ENCODE measurements around the gene CPLX3. TPM values are rescaled to one million over a fixed set of nuclear protein-coding genes. Genes with fewer than 3 reads are reported as not detected.

The CPLX3 gene
- total RNA-seq, 4 donors from 2014 or later = not detected

DNA sequence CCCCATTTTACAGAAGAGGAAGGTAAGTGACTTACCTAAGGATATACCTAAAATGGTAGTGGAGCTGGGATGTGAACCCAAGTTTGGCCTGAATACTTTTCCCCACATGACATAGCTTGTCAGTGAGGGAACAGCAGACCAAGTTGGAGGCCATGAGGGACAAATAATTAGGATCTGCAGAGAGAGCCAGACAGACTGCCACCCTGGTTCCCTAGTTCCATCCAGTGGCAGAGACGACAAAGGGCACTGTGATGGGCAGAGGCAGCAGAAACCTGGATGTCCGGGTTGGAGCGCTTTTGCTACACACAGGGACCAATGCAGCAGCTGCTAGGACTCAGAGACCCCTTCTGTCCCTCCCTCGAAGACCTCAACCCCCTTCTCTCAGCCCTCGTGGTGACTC is 1.2 kb downstream of the CPLX3 start:
- in situ Hi-C loops (cut with MboI; ENCODE audit: low pct_ligation_motif_present in 1 of 4, low pct_unique_long_range_greater_than_20kb in 1 of 4, low sequenced_read_pairs in 3 of 4) = no loop called here
- 63% methylated on average over 5 of the region's 5 CpGs; no CpG with 5 or more reads in 1 of the 2 donors for WGBS, 2 donors (ENCODE audit: low coverage in 1 of 2)
- intact Hi-C loops (cut with DNase I; ENCODE audit: low total_unique reads) = no loop called here
- Histone ChIP-seq H3K27me3 (peaks cover 33% of the 10 kb centered on the region), H3K4me3 (no peak overlapping the region), H3K9me3 (no peaks in the 10 kb centered on the region), H3K36me3 (no peaks in the 10 kb centered on the region), H3K4me1 (peaks cover 4 to 23% (median 16%) of the 10 kb centered on the region in 4 donors), H3K27ac (no peak overlapping the region)
- TF ChIP-seq EP300 (IDR thresholded peaks at IDR 0.05; ENCODE audit: low read depth) (no peak), POLR2AphosphoS5 (IDR thresholded peaks at IDR 0.05) (no peak), POLR2A (IDR thresholded peaks at IDR 0.05) (no peak)
- TF ChIP-seq, protein P1, sequence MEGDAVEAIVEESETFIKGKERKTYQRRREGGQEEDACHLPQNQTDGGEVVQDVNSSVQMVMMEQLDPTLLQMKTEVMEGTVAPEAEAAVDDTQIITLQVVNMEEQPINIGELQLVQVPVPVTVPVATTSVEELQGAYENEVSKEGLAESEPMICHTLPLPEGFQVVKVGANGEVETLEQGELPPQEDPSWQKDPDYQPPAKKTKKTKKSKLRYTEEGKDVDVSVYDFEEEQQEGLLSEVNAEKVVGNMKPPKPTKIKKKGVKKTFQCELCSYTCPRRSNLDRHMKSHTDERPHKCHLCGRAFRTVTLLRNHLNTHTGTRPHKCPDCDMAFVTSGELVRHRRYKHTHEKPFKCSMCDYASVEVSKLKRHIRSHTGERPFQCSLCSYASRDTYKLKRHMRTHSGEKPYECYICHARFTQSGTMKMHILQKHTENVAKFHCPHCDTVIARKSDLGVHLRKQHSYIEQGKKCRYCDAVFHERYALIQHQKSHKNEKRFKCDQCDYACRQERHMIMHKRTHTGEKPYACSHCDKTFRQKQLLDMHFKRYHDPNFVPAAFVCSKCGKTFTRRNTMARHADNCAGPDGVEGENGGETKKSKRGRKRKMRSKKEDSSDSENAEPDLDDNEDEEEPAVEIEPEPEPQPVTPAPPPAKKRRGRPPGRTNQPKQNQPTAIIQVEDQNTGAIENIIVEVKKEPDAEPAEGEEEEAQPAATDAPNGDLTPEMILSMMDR (IDR thresholded peaks at IDR 0.05) = no peak
- no peak for DNase-seq

DNA sequence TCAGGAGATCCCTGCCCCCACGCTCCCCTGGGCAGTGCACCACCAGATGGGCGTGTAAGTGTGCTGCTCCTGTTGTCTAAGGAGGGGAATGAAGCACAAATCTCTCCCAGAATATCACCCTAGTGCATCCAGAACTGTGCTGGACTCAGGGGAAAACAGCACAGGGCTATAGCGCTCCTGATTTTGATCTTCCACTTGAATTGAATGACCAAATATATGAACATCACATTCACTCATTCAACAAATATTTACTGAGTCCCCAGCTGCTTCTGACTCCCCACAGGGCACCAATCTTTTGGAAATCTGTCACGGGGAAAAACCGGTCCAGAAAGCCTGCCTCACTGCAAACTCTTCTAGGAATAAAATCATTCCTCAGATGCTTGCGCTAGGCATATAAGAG is 2.4 kb downstream of the CPLX3 start:
- intact Hi-C loops (cut with DNase I; ENCODE audit: low total_unique reads) = no loop called here
- in situ Hi-C loops (cut with MboI; ENCODE audit: low pct_ligation_motif_present in 1 of 4, low pct_unique_long_range_greater_than_20kb in 1 of 4, low sequenced_read_pairs in 3 of 4) = no loop called here
- 77% methylated on average over 6 of the region's 6 CpGs; no CpG with 5 or more reads in 1 of the 2 donors for WGBS, 2 donors (ENCODE audit: low coverage in 1 of 2)
- peaks cover 33% of the 10 kb centered on the region for H3K27me3 ChIP-seq
- H3K9me3 ChIP-seq = no peaks in the 10 kb centered on the region
- H3K36me3 ChIP-seq = no peaks in the 10 kb centered on the region
- TF ChIP-seq EP300 (IDR thresholded peaks at IDR 0.05; ENCODE audit: low read depth) (no peak), POLR2AphosphoS5 (IDR thresholded peaks at IDR 0.05) (no peak), POLR2A (IDR thresholded peaks at IDR 0.05) (no peak)
- TF ChIP-seq, protein P1 (IDR thresholded peaks at IDR 0.05) = no peak
- H3K27ac ChIP-seq = no peak overlapping the region
- H3K4me3 ChIP-seq = no peak overlapping the region
- peaks cover 4 to 24% (median 17%) of the 10 kb centered on the region in 4 donors for H3K4me1 ChIP-seq
- no peak for DNase-seq

DNA sequence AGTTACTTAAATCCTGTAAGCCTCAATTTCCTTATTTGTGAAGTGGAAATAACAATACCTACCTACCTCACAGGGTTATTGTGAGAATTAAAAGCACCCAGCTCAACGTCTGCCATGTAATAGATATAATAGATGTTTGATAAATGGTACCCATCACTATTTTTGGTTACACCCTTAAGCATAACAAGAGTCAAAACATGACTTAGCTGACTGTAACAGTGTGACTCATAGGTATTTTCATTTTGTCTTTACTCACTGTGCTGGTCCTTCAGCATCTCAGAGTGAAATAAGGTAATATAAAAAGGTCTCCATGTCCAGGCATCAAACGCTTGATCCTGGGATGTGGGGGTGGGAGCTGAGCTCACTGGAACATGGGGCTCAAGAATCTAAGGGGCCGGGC is 3.1 kb downstream of the CPLX3 start:
- no peaks in the 10 kb centered on the region for H3K9me3 ChIP-seq
- peaks cover 33% of the 10 kb centered on the region for H3K27me3 ChIP-seq
- 52 to 100% methylated on average over 1 to 3 of the region's 3 CpGs for WGBS, 2 donors (ENCODE audit: low coverage in 1 of 2)
- H3K4me3 ChIP-seq = no peak overlapping the region
- H3K27ac ChIP-seq = no peak overlapping the region
- TF ChIP-seq, protein P1 (IDR thresholded peaks at IDR 0.05) = no peak
- no peak for TF ChIP-seq EP300 (IDR thresholded peaks at IDR 0.05; ENCODE audit: low read depth)
- no peak for TF ChIP-seq POLR2A (IDR thresholded peaks at IDR 0.05)
- no peak for TF ChIP-seq POLR2AphosphoS5 (IDR thresholded peaks at IDR 0.05)
- peaks cover 4 to 24% (median 17%) of the 10 kb centered on the region in 4 donors for H3K4me1 ChIP-seq
- no peak for DNase-seq
- intact Hi-C loops (cut with DNase I; ENCODE audit: low total_unique reads) (no loop called here), in situ Hi-C loops (cut with MboI; ENCODE audit: low pct_ligation_motif_present in 1 of 4, low pct_unique_long_range_greater_than_20kb in 1 of 4, low sequenced_read_pairs in 3 of 4) (no loop called here)
- H3K36me3 ChIP-seq = no peaks in the 10 kb centered on the region

DNA sequence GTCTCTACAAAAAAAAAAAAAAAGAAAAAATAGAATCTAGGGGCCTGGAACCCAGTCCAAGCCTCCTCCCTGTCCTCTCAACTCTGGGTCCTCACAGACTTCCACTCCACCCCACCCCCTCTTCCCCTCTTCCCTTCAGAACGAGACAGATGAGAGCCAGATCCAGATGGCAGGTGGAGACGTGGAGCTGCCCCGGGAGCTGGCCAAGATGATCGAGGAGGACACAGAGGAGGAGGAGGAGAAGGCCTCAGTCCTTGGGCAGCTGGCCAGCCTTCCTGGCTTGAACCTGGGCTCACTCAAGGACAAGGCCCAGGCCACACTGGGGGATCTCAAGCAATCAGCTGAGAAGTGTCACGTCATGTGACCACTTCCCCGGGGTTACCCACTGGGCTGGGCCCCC is 3.6 kb downstream of the CPLX3 start:
- DNase-seq = no peak
- no peak overlapping the region for H3K27ac ChIP-seq
- H3K27me3 ChIP-seq = peaks cover 33% of the 10 kb centered on the region
- in situ Hi-C loops (cut with MboI; ENCODE audit: low pct_ligation_motif_present in 1 of 4, low pct_unique_long_range_greater_than_20kb in 1 of 4, low sequenced_read_pairs in 3 of 4) (loop anchor here in 1 of 4 donors (10.0 kb wide), 1 partner anchor 75 kb away; the partner anchor contains the start of gene FAM219B), intact Hi-C loops (cut with DNase I; ENCODE audit: low total_unique reads) (no loop called here)
- H3K36me3 ChIP-seq = no peaks in the 10 kb centered on the region
- 68 to 94% methylated on average over 4 to 6 of the region's 6 CpGs for WGBS, 2 donors (ENCODE audit: low coverage in 1 of 2)
- H3K4me1 ChIP-seq = peaks cover 4 to 24% (median 17%) of the 10 kb centered on the region in 4 donors
- H3K4me3 ChIP-seq = no peak overlapping the region
- H3K9me3 ChIP-seq = no peaks in the 10 kb centered on the region
- TF ChIP-seq POLR2A (IDR thresholded peaks at IDR 0.05) (no peak), POLR2AphosphoS5 (IDR thresholded peaks at IDR 0.05) (no peak), EP300 (IDR thresholded peaks at IDR 0.05; ENCODE audit: low read depth) (no peak)
- TF ChIP-seq, protein P1 (IDR thresholded peaks at IDR 0.05) = no peak
